GM19395 (cell line): ENCODE results near the gene RASAL2.
"Not testable (repeated sequence)": the region's sequence is repeated elsewhere in the genome, so short reads cannot be mapped to it uniquely, and the experiment has no call there.

Experiments used
- ATAC-seq: cut with Tn5 transposase; IDR thresholded peaks from one replicate; pipeline ENCODE4 v1.9.1; 2021; ENCODE audit warnings: mild to moderate bottlenecking, moderate library complexity; ENCODE audit not compliant: unreplicated experiment

RASAL2 gene

GRCh38 chr1:178500091-178500770, 406.3 kb downstream of the RASAL2 start:
- no peak for ATAC-seq

DNA sequence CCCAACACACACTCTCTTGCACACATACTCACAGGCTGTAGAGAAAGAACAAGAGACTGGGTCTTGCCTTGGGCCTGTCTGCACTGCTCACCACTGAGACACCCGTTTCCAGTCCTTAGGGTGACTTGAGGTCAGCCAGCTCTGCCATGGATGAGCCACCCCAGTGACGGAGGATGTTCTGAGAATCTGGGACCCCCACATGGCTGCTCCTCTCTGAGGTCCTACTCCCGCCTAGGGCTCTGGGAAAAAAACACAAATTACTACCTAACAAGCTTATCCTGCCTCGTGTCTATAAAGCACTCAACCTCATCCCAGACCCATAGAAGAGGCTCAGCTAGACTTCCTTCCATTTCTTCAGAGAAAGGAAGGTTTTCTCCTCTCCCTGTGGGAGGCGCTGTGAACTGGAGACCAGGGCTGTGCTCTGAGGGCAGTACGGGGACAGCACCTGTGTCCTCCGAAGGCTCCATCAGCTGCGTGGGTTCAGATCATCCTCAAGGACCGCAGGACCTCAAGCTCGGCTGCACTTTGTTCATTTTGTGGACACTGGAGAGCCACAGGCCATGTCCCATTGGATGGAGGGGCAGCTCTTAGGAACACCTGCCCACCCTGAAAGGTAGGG, 407.1 kb downstream of the RASAL2 start:
- peak; percentile 19 for ATAC-seq

- ATAC-seq: peak; percentile 86
Measured at GRCh38 chr1:178501705-178502329, 407.9 kb downstream of the RASAL2 start.

- no peak for ATAC-seq
Measured at GRCh38 chr1:178502330-178502714, 408.4 kb downstream of the RASAL2 start.

GRCh38 chr1:178502856-178503255, 409.0 kb downstream of the RASAL2 start:
- no peak for ATAC-seq

DNA sequence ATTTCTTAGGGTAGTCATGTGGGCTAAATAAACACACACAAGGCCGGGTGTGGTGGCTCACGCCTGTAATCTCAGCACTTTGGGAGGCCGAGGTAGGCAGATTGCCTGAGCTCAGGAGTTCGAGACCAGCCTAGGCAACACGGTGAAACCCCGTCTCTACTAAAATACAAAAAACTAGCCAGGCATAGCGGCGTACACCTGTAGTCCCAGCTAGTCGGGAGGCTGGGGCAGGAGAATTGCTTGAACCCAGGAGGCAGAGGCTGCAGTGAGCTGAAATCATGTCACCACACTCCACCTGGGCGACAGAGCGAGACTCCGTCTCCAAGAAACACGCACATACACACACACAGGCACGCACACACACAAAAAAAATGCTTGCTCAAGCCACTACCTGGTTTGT, 409.4 kb downstream of the RASAL2 start:
- not testable (repeated sequence) for ATAC-seq

- ATAC-seq: no peak
Measured at GRCh38 chr1:178503849-178504248, 409.9 kb downstream of the RASAL2 start.

- no peak for ATAC-seq
Measured at GRCh38 chr1:178504286-178504685, 410.4 kb downstream of the RASAL2 start.

GRCh38 chr1:178506177-178506576, 412.3 kb downstream of the RASAL2 start:
- no peak for ATAC-seq

DNA sequence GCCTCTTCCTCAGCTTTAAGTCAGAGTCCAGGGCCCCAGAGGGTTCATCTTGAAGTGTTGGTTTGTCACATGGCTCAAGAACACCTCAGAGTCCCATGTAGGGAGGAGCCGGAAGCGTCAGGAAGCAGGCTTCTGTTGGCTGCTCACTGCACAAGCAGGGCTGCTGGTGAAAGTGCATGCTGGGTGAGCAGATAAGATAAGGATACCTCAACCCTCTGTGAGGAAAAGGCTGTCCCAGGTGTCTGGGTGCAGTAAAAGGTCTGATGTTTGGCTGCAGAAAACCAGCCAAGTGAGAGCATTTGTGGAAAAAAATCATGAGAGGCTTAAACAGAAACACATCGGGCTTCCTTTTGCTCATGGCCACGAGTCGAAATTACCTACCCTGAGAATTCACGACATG, 412.8 kb downstream of the RASAL2 start:
- ATAC-seq: no peak

DNA sequence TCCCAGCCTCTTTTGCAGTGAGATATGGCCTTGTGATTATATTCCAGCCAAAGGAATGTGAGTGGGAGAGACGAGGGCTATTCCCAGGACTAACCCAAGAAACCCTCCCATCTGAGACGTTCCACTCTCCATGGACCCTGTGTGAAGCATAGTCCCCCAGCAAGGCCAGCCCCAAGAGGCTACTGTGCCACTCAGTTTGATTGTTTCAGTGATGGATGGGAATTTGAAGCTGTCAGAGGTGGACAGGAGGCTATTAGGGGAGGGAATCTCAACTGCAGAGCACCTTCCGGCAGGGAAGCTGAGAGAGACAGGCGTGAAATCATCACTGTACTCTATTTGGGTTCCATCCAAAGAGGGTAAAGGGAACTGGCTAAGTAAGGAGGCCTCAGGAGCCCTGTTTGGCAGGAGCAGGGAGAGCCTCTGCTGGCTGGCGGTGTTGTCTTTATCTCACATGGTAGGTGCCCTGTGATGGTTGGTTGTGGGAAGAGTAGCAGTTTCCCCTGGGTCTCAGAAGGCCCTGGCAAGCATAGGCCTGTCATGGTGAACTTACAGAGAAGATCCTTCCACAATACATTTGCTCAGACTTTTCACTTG, 415.6 kb downstream of the RASAL2 start:
- ATAC-seq: no peak

DNA sequence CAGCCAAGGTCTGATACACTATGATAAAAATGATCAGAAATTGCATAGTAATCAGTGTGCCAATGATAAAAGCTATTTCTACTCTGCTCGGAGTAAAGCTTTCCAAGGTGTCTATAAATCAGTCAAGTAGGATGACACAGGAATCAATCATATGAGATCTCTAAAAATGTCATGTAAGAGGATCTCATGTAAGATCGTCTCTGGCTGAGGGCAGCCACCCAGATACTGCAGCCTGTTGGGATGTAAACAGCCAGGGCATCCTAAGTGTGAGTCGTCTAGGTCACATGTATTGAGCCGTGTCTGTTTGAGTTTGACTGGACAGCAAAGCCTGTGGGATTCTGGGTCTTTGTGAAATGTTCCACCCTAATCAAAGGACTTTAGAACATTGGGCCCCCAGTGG, 416.3 kb downstream of the RASAL2 start:
- no peak for ATAC-seq

DNA sequence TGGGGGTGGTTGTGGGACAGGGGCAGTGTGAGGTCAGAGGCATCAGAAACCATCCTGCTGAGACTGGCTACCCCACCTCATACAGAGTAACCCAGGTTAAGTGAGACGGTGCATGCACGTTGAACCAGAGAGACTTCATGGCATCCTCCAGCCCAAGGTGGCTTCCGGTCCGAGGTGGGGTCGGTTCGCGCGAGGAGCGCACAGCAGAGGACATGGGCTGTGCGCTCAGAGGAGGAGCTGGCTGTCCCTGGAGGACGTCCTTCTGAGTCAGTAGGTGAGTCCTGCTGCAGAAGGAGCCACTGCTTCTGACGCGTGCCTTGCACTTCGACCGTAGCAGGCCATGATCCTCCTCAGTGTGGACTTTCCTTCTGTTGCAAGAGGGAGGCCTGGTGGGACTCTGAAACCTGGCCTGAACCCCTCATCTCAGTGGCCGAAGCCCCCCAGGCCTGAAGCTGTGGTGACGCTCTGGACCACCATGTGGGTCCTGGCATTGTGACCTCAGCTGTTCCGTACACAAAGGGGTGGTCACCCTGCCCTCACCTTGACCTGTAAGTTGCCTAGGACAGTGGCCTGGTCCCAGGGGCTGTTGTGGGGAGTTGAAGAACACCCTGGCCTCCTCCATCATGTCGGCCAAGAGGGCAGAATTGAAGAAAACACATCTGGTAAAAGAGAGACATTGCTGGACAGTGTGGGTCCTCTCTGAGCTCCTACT, 418.8 kb downstream of the RASAL2 start, which contains the start of gene TEX35:
TEX35 (plus strand) TSS at position 544 of the 712 bp plus-strand sequence; CDS start at position 624, 80 bp downstream.
- ATAC-seq: no peak

DNA sequence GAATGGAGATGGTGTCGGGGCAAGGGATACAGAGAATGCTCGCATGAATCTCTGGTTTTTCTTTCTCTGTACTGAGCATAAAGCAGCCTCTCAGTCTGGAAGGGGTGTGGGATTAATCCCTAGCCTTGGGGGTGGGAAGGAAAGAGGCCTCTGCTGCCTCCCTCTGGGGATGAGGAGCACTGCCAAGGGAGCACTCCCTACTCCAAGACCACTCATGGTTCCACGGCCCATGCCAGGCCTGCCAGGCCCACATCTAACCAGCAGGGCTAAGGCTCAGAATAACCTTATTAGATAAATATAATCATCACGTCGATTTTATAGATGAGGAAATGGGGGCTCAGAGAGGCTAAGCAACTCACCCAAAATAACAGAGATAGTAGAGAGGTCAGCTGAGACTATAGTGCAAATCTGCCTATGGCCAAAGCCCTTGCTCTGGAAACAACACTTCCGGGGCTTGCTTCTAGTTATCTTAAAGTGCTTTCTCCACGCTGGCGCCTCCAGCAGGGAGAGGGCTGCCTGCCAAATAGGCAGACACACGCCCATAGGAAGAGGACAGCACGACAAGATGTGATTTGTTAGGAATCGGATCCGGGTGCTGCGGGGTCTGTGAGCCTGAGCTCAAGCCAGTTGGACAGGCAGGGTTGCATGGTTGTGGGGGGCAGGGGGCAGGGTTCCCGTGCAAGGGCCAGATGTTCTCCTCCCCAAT, 419.5 kb downstream of the RASAL2 start:
- ATAC-seq: no peak

DNA sequence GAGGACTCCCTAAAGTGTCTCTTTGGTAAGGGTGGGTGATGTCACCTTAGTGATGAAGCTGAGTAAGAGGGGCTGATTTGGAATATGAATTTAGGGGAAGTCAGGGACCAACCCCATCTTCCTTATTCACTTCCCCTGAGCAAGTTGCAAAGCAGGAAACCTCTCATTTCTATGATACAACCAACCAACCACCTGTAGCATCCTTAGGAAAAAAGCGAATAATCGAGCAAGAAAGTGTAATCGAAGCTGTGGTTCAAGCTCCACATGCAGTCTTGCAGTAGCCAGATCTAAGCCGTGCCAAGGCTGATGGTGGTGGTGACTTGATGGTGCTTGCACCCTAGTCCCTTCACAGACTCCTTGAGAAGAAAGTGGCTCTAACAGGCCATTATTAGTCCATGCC, 422.2 kb downstream of the RASAL2 start:
- no peak for ATAC-seq

- no peak for ATAC-seq
Measured at GRCh38 chr1:178518894-178519293, 425.0 kb downstream of the RASAL2 start.

GRCh38 chr1:178520803-178521202, 426.9 kb downstream of the RASAL2 start:
- no peak for ATAC-seq

GRCh38 chr1:178521241-178521640, 427.3 kb downstream of the RASAL2 start:
- no peak for ATAC-seq

DNA sequence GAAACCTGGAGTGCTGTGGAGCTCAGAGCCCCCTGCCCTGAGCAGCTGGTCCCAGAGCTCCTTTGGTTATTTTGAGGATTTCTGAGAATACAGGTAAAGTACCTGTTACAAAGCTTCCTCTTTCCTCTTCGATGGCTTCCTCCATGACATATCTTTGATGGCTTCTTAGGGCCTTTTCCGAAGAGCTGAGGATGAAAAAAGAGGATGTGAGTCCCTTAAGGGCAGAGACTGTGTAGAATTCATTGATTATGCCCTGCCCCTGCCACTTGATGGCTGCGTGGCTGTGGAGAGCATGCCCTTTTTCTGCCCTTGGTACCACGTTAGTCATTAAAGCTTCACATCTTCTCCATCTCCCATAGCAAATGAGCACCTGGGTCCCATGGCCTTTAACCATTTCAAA, 433.2 kb downstream of the RASAL2 start:
- ATAC-seq: no peak

DNA sequence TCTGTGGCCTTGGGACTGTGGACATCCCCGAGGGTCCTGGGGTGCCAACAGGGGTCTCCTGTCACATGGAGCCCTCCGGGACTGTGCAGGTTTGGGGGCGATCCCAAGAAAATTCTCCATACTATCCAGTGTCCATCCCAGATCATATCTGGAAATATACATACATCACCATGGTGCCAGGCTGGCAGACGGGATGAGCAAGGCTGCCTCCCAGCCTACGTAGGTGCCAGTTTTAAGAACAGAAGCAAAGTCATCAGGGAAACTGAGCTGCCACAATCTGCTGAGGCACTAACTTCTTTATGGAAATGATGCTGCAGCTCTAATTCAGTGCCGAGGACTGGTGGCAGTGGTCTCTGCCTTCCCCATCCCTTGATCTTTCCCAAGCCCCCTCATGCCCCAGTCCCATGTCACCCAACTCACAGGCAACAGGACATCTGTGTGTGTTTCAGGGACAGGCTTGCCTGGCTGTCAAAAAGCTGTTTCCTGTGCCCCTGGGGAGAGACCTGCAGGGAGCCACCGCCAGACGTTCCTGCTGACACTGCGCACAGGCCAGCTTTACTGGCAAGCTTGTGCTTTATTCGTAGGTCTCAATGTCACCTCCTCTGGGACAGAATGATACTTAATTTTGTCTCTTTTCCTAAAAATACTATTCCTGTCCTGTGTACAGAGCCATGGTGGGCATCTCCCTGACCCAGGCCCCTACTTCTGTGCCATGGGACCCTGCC, 434.5 kb downstream of the RASAL2 start:
- ATAC-seq: no peak
